Heart left ventricle (tissue), 16 donors: ENCODE results near the gene UQCR11. TPM values are rescaled to one million over a fixed set of nuclear protein-coding genes. Genes with fewer than 3 reads are reported as not detected.

Source experiments
- ATAC-seq, 4 donors: fragments of 200-7000 bp; cut with Tn5 transposase; one replicate each; pipeline ENCODE4 v1.9.1; 2020 to 2022; ENCODE audit warnings: moderate library complexity in 4 of 4, mild to moderate bottlenecking in 3 of 4, moderate number of reproducible peaks in 1 of 4
- DNase-seq, 5 donors: peaks; one replicate each; pipeline ENCODE4 v3.0.0-alpha.2; 2020
- H3K27ac ChIP-seq, 12 donors: fragments of 200-600 bp; sonication (generic) in 4 of 12; one replicate each; pipeline versions ENCODE4 v1.5.0 to v1.8.0; 2016 to 2022; ENCODE audit warnings: mild to moderate bottlenecking in 2 of 12
- H3K27me3 ChIP-seq, 9 donors: fragments of 200-600 bp; sonication (generic) in 2 of 9; one replicate each; pipeline versions ENCODE4 v1.5.1 to v1.8.0; 2016 to 2022; ENCODE audit warnings: mild to moderate bottlenecking in 3 of 9
- H3K36me3 ChIP-seq, 9 donors: fragments of 200-600 bp; sonication (generic) in 2 of 9; one replicate each; pipeline versions ENCODE4 v1.5.0 to v1.8.0; 2018 to 2022; ENCODE audit warnings: mild to moderate bottlenecking in 2 of 9
- H3K4me1 ChIP-seq, 12 donors: fragments of 200-600 bp; sonication (generic) in 4 of 12; one replicate each; pipeline versions ENCODE4 v1.5.0 to v1.8.0; 2016 to 2022; ENCODE audit warnings: mild to moderate bottlenecking in 3 of 12
- H3K4me3 ChIP-seq, 12 donors: fragments of 200-600 bp; sonication (generic) in 4 of 12; one replicate each; pipeline versions ENCODE4 v1.5.0 to v1.8.0; 2017 to 2022; ENCODE audit warnings: mild to moderate bottlenecking in 9 of 12, moderate library complexity in 4 of 12
- H3K9me3 ChIP-seq, 12 donors: fragments of 200-600 bp; sonication (generic) in 4 of 12; one replicate each; pipeline versions ENCODE4 v1.5.0 to v1.8.0; 2016 to 2022; ENCODE audit warnings: mild to moderate bottlenecking in 1 of 12
- POLR2A ChIP-seq, 2 donors: fragments of 450-650 bp; IDR thresholded peaks; one replicate each; pipeline ENCODE4 v1.6.1; 2017; ENCODE audit warnings: antibody characterized with exemption in 2 of 2, mild to moderate bottlenecking in 2 of 2, moderate library complexity in 2 of 2
- WGBS, 4 donors: extraction: QIAGEN DNeasy Blood & Tissue Kit in 2 of 4; methylation state at CpG; one replicate each; pipeline versions ENCODE4 v1.1.5 to v1.1.7; 2013 to 2018; 5-methylcytosine and 5-hydroxymethylcytosine counted together
- intact Hi-C, 10 donors: fragments of 100-400 bp; cut with DNase I; formaldehyde crosslinking; loops; one replicate each; pipeline versions ENCODE4 v1.11.1 to v1.14.2; 2022
- polyA plus RNA-seq, 2 donors: library from polyadenylated mRNA; stranded (reverse); fragments of 200-250 nt; gene quantifications; one replicate each; pipeline ENCODE4 v1.2.3, GENCODE V29; 2013
- total RNA-seq, 9 donors: library from RNA; depleted of rRNA in 2 of 9; stranded (reverse); fragments of >200 nt in 2 of 9; fragmentation: NEBNext Ultra II Directional in 3 of 9; extraction: Animal tissue kit (Norgen Biotek cat#: 25700) in 3 of 9; gene quantifications; one replicate each; pipeline versions ENCODE4 v1.1.0 to v1.2.4, GENCODE V29; 2016 to 2023
- TF ChIP-seq, protein P1 (sequence below), 12 donors: fragments of 200-600 bp; sonication (generic) in 4 of 12; IDR thresholded peaks; one replicate each; pipeline versions ENCODE4 v1.5.0 to v1.8.0; 2018 to 2022; ENCODE audit warnings: antibody characterized with exemption in 12 of 12, mild to moderate bottlenecking in 5 of 12
- donor health status: ischemic (EF 13 %, LVEDD 7.1; RV severe dilation, severe dysfunction).
- donor health status: healthy with polysubstance abuse.
- donor health status: DM: no; HTN: yes; CAD: no.
- donor health status: DM: no; HTN: no; CAD: no.
- donor health status: ischemic (EF 25% LVEDD 6.9; RV normal size, moderate dysfunction).
- donor health status: ischemic (EF 25% LVEDD 5.7; RV mildly dilated, moderate dysfunction).
- donor health status: healthy.
- donor health status: DM: yes; HTN: yes; CAD: no.
- donor health status: ischemic (EF 35%, LVEDD 5.7; RV mildly dilated, moderate dysfunction).
- donor health status: nonischemic (EF 11% LVEDD 7.7; RV severe dilation, severe dysfunction).
- donor health status: DM: yes; HTN: yes; CAD: no.
- donor health status: PGD.
- donor health status: ischemic (EF 29% LVEDD 5.4; RV normal size, mild dysfunction).
- donor health status: nonischemic (EF 23%, LVEDD 6.1; RV moderate dilation, normal function).

The UQCR11 gene
- total and polyA plus RNA-seq, 11 donors, result 170 to 982 (median 671) TPM

DNA sequence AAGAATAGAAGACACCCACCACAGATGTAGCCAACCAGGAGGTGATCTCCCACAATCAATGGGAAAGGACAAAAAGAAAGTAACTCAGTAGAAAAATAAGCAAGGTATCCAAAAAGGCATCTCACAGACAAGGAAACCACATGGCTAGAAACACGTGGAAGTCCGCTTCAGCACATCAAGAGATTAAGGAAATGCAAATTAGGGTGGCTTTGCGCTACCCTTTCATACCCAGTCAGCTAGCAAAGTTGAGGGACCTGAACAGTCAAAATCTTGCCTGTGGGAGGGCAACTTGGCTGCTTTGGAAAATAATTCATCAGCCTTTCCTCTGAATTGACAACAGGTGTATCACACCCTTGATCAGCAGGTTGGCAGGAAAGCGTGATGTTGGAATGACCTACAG is 11.6 kb upstream of the UQCR11 start:
- H3K9me3 ChIP-seq, result no peaks in the 10 kb centered on the region
- TF ChIP-seq, protein P1, sequence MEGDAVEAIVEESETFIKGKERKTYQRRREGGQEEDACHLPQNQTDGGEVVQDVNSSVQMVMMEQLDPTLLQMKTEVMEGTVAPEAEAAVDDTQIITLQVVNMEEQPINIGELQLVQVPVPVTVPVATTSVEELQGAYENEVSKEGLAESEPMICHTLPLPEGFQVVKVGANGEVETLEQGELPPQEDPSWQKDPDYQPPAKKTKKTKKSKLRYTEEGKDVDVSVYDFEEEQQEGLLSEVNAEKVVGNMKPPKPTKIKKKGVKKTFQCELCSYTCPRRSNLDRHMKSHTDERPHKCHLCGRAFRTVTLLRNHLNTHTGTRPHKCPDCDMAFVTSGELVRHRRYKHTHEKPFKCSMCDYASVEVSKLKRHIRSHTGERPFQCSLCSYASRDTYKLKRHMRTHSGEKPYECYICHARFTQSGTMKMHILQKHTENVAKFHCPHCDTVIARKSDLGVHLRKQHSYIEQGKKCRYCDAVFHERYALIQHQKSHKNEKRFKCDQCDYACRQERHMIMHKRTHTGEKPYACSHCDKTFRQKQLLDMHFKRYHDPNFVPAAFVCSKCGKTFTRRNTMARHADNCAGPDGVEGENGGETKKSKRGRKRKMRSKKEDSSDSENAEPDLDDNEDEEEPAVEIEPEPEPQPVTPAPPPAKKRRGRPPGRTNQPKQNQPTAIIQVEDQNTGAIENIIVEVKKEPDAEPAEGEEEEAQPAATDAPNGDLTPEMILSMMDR (IDR thresholded peaks at IDR 0.05), result no peak
- no peak for TF ChIP-seq POLR2A (IDR thresholded peaks at IDR 0.05)
- WGBS, 4 donors, result 62 to 76% (median 65%) methylated on average over 4 of the region's 4 CpGs
- H3K36me3 ChIP-seq, result peaks cover 0 to 82% (median 47%) of the 10 kb centered on the region in 9 donors
- intact Hi-C loops, result loop anchor here in 1 of 10 donors (5.0 kb wide), 1 partner anchor 150 kb away; no protein-coding TSS in a partner anchor
- H3K4me3 ChIP-seq, result no peak overlapping the region
- H3K4me1 ChIP-seq, result peaks cover 0 to 23% (median 9%) of the 10 kb centered on the region in 12 donors
- no peaks in the 10 kb centered on the region for H3K27me3 ChIP-seq
- no peak for ATAC-seq
- peak overlapping the region in 4 of 12 donors; percentile 11 to 59 (median 32) for H3K27ac ChIP-seq
- no peak for DNase-seq

- intact Hi-C loops, result loop anchor here in 1 of 10 donors (5.0 kb wide), 1 partner anchor 151 kb away; no protein-coding TSS in a partner anchor
- DNase-seq, result peak in 1 of 5 donors; percentile 78
- ATAC-seq, result peak; percentile 67 to 80 (median 76)
- 63 to 70% (median 67%) methylated on average over 8 of the region's 8 CpGs for WGBS, 4 donors
- Histone ChIP-seq H3K36me3 (peaks cover 0 to 82% (median 50%) of the 10 kb centered on the region in 9 donors), H3K4me3 (no peak overlapping the region), H3K9me3 (no peaks in the 10 kb centered on the region), H3K4me1 (peaks cover 0 to 23% (median 9%) of the 10 kb centered on the region in 12 donors), H3K27ac (peak overlapping the region in 4 of 12 donors; percentile 29 to 59 (median 48)), H3K27me3 (no peaks in the 10 kb centered on the region)
- TF ChIP-seq POLR2A (IDR thresholded peaks at IDR 0.05), result no peak
- TF ChIP-seq, protein P1 (IDR thresholded peaks at IDR 0.05), result no peak
Measured at GRCh38 chr19:1616396-1616795, 11.1 kb upstream of the UQCR11 start.

GRCh38 chr19:1615156-1615765 is 10.0 kb upstream of the UQCR11 start:
- H3K4me3 ChIP-seq, result no peak overlapping the region
- intact Hi-C loops, result loop anchor here in 1 of 10 donors (5.0 kb wide), 1 partner anchor 152 kb away; no protein-coding TSS in a partner anchor
- peaks cover 0 to 84% (median 55%) of the 10 kb centered on the region in 9 donors for H3K36me3 ChIP-seq
- peaks cover 0 to 23% (median 9%) of the 10 kb centered on the region in 12 donors for H3K4me1 ChIP-seq
- H3K9me3 ChIP-seq, result no peaks in the 10 kb centered on the region
- ATAC-seq, result no peak
- no peak overlapping the region for H3K27ac ChIP-seq
- 90 to 94% (median 92%) methylated on average over 40 to 41 of the region's 41 CpGs for WGBS, 4 donors
- no peaks in the 10 kb centered on the region for H3K27me3 ChIP-seq
- DNase-seq, result peak in 1 of 5 donors; percentile 54
- TF ChIP-seq, protein P1 (IDR thresholded peaks at IDR 0.05), result no peak
- TF ChIP-seq POLR2A (IDR thresholded peaks at IDR 0.05), result no peak

- ATAC-seq (no peak), DNase-seq (no peak)
- no peak overlapping the region for H3K27ac ChIP-seq
- TF ChIP-seq, protein P1 (IDR thresholded peaks at IDR 0.05), result no peak
- no peak for TF ChIP-seq POLR2A (IDR thresholded peaks at IDR 0.05)
- H3K36me3 ChIP-seq, result peaks cover 0 to 71% (median 51%) of the 10 kb centered on the region in 9 donors
- H3K9me3 ChIP-seq, result no peaks in the 10 kb centered on the region
- WGBS, 4 donors, result 92 to 94% (median 93%) methylated on average over 29 to 32 of the region's 32 CpGs
- intact Hi-C loops, result loop anchor here in 1 of 10 donors (5.0 kb wide), 1 partner anchor 43 kb away; no protein-coding TSS in a partner anchor
- peaks cover 0 to 23% (median 9%) of the 10 kb centered on the region in 12 donors for H3K4me1 ChIP-seq
- H3K27me3 ChIP-seq, result no peaks in the 10 kb centered on the region
- H3K4me3 ChIP-seq, result no peak overlapping the region
Measured at GRCh38 chr19:1613808-1614570, 8.7 kb upstream of the UQCR11 start.
